Fibroblast of villous mesenchyme (primary cell): Measurements from ENCODE around the gene MAPKAP1. TPM values are rescaled to one million over a fixed set of nuclear protein-coding genes. Genes with fewer than 3 reads are reported as not detected.

Source experiments
- DNase-seq: peaks from one replicate; pipeline ENCODE4 v3.0.0-alpha.2; 2010; ENCODE audit warnings: low read depth
- H3K4me3 ChIP-seq: 2 replicates; pipeline ENCODE4 v1.5.1; 2011; ENCODE audit warnings: low read depth, mild to moderate bottlenecking, low read length
- CTCF ChIP-seq: IDR thresholded peaks from 2 replicates; pipeline ENCODE4 v1.5.1; 2012; ENCODE audit warnings: low read depth, mild to moderate bottlenecking, low read length; ENCODE audit not compliant: insufficient read depth
- total RNA-seq: library from RNA; depleted of rRNA; stranded (reverse); fragments of >200 nt; gene quantifications from 2 replicates; pipeline ENCODE4 v1.2.3, GENCODE V29; 2012

MAPKAP1 gene
- total RNA-seq, 1 donor, result 92.0 TPM

GRCh38 chr9:125399165-125399564 lies 307.8 kb downstream of the MAPKAP1 start:
- DNase-seq, result no peak
- no peak overlapping the region for H3K4me3 ChIP-seq
- TF ChIP-seq CTCF, result no peak

- TF ChIP-seq CTCF, result no peak
- no peak overlapping the region for H3K4me3 ChIP-seq
- no peak for DNase-seq
Observed at GRCh38 chr9:125398243-125398642, 308.8 kb downstream of the MAPKAP1 start.

DNA sequence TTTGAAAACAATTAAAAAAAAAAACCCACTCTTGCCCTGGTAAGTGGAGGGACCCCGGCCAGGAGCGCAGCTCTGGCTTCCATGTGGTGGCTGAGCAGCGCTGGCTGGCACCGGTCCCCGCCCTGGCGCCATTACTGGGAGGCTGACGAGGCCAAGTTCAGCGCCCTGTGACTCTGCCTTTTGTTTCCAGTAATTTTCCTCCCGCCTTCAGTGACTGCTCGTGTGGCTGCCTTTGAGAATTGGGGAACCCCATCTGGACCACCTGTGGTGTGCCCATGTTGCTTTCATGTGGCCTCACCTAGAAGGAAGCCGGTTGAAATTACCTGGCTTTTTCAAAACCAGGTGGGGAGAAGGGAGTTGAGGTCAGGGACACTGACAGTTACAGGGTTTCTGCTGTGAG lies 309.3 kb downstream of the MAPKAP1 start:
- no peak for TF ChIP-seq CTCF
- no peak for DNase-seq
- H3K4me3 ChIP-seq, result no peak overlapping the region

GRCh38 chr9:125396799-125397198 lies 310.2 kb downstream of the MAPKAP1 start:
- no peak overlapping the region for H3K4me3 ChIP-seq
- DNase-seq, result no peak
- TF ChIP-seq CTCF, result no peak

DNA sequence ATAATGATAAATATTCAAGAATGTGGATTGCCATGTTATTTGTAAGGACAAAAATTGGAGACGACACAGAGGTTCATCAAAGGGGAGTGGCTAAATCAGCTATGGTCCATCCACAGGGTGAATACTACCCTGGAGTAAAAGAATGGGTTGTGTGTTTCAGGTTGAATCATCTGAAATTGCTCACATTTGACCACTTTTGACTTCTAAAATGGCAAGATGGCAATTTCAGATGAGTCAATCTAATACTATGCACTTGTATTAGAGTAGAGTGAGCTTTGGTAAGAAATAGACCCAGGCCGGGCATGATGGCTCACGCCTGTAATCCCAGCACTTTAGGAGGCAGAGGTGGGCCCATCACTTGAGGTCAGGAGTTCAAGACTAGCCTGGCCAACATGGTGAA lies 313.6 kb downstream of the MAPKAP1 start:
- no peak for TF ChIP-seq CTCF
- DNase-seq, result no peak
- H3K4me3 ChIP-seq, result no peak overlapping the region

GRCh38 chr9:125391704-125392103 lies 315.3 kb downstream of the MAPKAP1 start:
- no peak for TF ChIP-seq CTCF
- no peak for DNase-seq
- H3K4me3 ChIP-seq, result no peak overlapping the region

- no peak overlapping the region for H3K4me3 ChIP-seq
- TF ChIP-seq CTCF, result no peak
- no peak for DNase-seq
Observed at GRCh38 chr9:125388978-125389377, 318.0 kb downstream of the MAPKAP1 start.
